RKO (cell line): ENCODE results near the gene FCHO2.
"Not testable (repeated sequence)": the region's sequence is repeated elsewhere in the genome, so short reads cannot be mapped to it uniquely, and the experiment has no call there.

Experiments used
- DNase-seq: peaks from one replicate; pipeline ENCODE4 v3.0.0-alpha.2; 2016; ENCODE audit warnings: low spot score

Gene FCHO2

GRCh38 chr5:72955768-72956323 is at the start of gene FCHO2:
FCHO2 (plus strand) TSS chr5:72956041; CDS start chr5:72956097, 56 bp downstream.
- peak; percentile 97 for DNase-seq

GRCh38 chr5:72906806-72907205 is 49.0 kb upstream of the FCHO2 start:
- no peak for DNase-seq

GRCh38 chr5:72908664-72909063 is 47.2 kb upstream of the FCHO2 start:
- DNase-seq = no peak

GRCh38 chr5:72917371-72917776 is 38.5 kb upstream of the FCHO2 start:
- no peak for DNase-seq

GRCh38 chr5:72920690-72921502 is 34.9 kb upstream of the FCHO2 start:
- peak; percentile 74 for DNase-seq

GRCh38 chr5:72921886-72922285 is 34.0 kb upstream of the FCHO2 start:
- DNase-seq = no peak

GRCh38 chr5:72922422-72922821 is 33.4 kb upstream of the FCHO2 start:
- DNase-seq = no peak

- no peak for DNase-seq
Measured at GRCh38 chr5:72925336-72926010, 30.4 kb upstream of the FCHO2 start.

- DNase-seq = not testable (repeated sequence)
Measured at GRCh38 chr5:72932686-72933085, 23.2 kb upstream of the FCHO2 start.

GRCh38 chr5:72934953-72935725 is 20.7 kb upstream of the FCHO2 start:
- DNase-seq = not testable (repeated sequence)

GRCh38 chr5:72936893-72937292 is 18.9 kb upstream of the FCHO2 start:
- DNase-seq = no peak

- DNase-seq = no peak
Measured at GRCh38 chr5:72937517-72938061, 18.3 kb upstream of the FCHO2 start.

- no peak for DNase-seq
Measured at GRCh38 chr5:72938206-72938605, 17.6 kb upstream of the FCHO2 start.

- no peak for DNase-seq
Measured at GRCh38 chr5:72940082-72940481, 15.8 kb upstream of the FCHO2 start.

GRCh38 chr5:72943307-72943706 is 12.5 kb upstream of the FCHO2 start:
- DNase-seq = no peak

- no peak for DNase-seq
Measured at GRCh38 chr5:72947498-72947897, 8.3 kb upstream of the FCHO2 start.

GRCh38 chr5:72949481-72949880 is 6.4 kb upstream of the FCHO2 start:
- no peak for DNase-seq

- DNase-seq = peak; percentile 92
Measured at GRCh38 chr5:72951671-72952468, 4.0 kb upstream of the FCHO2 start.

GRCh38 chr5:72954389-72954788 is 1.5 kb upstream of the FCHO2 start:
- DNase-seq = peak; percentile 33

GRCh38 chr5:72955143-72955767 is 586 bp upstream of the FCHO2 start:
- peak; percentile 74 for DNase-seq
